ENCODE measurements around the gene ANXA4.

The ANXA4 gene

DNA sequence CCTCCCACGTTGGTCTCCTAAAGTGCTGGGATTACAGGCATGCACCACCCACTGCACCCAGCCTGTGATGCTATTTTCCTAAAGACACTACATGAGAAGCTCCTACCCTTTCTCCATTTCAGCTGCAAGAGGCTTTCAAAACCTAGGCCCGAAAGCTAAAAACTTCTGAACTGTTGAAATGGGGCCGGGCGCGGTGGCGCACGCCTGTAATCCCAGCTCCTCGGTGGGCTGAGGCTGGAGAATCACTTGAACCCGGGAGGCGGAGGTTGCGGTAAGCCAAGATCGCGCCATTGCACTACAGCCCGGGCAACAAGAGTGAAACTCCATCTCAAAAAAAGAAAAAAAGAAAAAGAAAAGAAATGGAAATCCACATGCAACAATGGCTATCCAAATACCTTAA is 18.1 kb upstream of the ANXA4 start:
- no peak for TF ChIP-seq LEF1 (IDR thresholded peaks at IDR 0.05; ENCODE audit: borderline replicate concordance)
- TF ChIP-seq BHLHE40 (IDR thresholded peaks at IDR 0.05; ENCODE audit: borderline replicate concordance) = no peak
- TF ChIP-seq CTBP1 (IDR thresholded peaks at IDR 0.05; ENCODE audit: borderline replicate concordance) = no peak
- TF ChIP-seq HDGF (IDR thresholded peaks at IDR 0.05; ENCODE audit: borderline replicate concordance) = no peak
- no peak for TF ChIP-seq SP1 (IDR thresholded peaks at IDR 0.05)
- no peak for TF ChIP-seq ELF4 (IDR thresholded peaks at IDR 0.05)
- no peak for TF ChIP-seq FOXA1 (IDR thresholded peaks at IDR 0.05)
- POLR2A ChIA-PET = interaction anchor here (1.1 to 1.8 kb wide), 2 partner anchors 171 to 190 kb away, joined by 3 to 7 read pairs; partner anchors contain the start of genes MXD1 and SNRNP27
- no peak for DNase-seq (ENCODE audit: extremely low spot score)
- CTCF ChIA-PET = interaction anchor here (0.6 to 3.3 kb wide), 6 partner anchors 9 to 163 kb away, joined by 3 to 102 read pairs (median 9); no protein-coding TSS in a partner anchor

DNA sequence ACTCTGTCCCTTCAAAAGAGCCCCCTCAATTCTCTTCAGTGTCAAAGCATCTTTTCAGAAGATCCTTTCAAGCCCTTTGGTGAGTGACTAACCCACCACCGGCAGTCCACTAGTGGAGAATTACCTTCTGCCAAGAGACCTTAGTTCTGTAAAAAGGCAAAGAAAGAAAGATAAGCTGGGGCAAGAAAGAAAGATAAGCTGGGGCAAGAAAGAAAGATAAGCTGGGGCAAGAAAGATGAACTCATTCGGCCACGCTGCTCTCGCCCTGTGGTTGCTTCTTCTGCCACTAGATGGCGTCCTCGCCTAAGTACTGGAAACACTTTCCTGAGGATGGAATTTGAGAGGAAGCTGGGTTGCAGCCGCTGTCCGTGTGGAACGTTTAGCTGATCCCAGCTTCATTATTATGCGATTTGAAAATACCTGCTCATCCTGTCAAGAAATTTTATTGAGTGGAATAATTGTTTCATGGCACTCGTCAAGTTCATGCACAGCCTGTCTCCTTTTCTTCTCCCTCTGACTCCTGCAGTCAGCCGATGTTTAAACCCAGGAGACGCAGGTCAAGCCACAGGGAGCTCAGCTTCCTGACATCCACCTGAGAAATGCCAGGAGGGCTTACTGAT is 17.3 kb upstream of the ANXA4 start:
- peak; percentile 75 for DNase-seq (ENCODE audit: extremely low spot score)
- no peak for TF ChIP-seq NFRKB (IDR thresholded peaks at IDR 0.05)
- no peak for TF ChIP-seq SP1 (IDR thresholded peaks at IDR 0.05)
- no peak for TF ChIP-seq HDGF (IDR thresholded peaks at IDR 0.05; ENCODE audit: borderline replicate concordance)
- no peak for TF ChIP-seq TARDBP (IDR thresholded peaks at IDR 0.05)
- no peak for TF ChIP-seq SUZ12 (IDR thresholded peaks at IDR 0.05)
- TF ChIP-seq ELF4 (IDR thresholded peaks at IDR 0.05) = no peak
- TF ChIP-seq, protein P1, sequence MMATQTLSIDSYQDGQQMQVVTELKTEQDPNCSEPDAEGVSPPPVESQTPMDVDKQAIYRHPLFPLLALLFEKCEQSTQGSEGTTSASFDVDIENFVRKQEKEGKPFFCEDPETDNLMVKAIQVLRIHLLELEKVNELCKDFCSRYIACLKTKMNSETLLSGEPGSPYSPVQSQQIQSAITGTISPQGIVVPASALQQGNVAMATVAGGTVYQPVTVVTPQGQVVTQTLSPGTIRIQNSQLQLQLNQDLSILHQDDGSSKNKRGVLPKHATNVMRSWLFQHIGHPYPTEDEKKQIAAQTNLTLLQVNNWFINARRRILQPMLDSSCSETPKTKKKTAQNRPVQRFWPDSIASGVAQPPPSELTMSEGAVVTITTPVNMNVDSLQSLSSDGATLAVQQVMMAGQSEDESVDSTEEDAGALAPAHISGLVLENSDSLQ (IDR thresholded peaks at IDR 0.05) = no peak
- TF ChIP-seq LEF1 (IDR thresholded peaks at IDR 0.05; ENCODE audit: borderline replicate concordance) = no peak
- no peak for TF ChIP-seq FOXM1 (IDR thresholded peaks at IDR 0.05; ENCODE audit: borderline replicate concordance)
- no peak for TF ChIP-seq FOXA1 (IDR thresholded peaks at IDR 0.05)
- TF ChIP-seq CTBP1 (IDR thresholded peaks at IDR 0.05; ENCODE audit: borderline replicate concordance) = no peak
- TF ChIP-seq FOXK2 (IDR thresholded peaks at IDR 0.05) = no peak
- TF ChIP-seq ZNF384 (IDR thresholded peaks at IDR 0.05) = no peak
- TF ChIP-seq BHLHE40 (IDR thresholded peaks at IDR 0.05; ENCODE audit: borderline replicate concordance) = no peak
- TF ChIP-seq ARNT (IDR thresholded peaks at IDR 0.05) = no peak
- no peak for TF ChIP-seq L3MBTL2 (conservative IDR thresholded peaks at IDR 0.05)
- ChIA-PET POLR2A (interaction anchor here (0.8 to 1.8 kb wide), 4 partner anchors 9 to 190 kb away, joined by 4 to 7 read pairs (median 4); partner anchors contain the start of genes ANXA4, MXD1 and SNRNP27), CTCF (interaction anchor here (0.6 to 3.3 kb wide), 36 partner anchors 9 to 432 kb away, joined by 3 to 102 read pairs (median 4); partner anchors contain the start of genes ANXA4 and MXD1)

DNA sequence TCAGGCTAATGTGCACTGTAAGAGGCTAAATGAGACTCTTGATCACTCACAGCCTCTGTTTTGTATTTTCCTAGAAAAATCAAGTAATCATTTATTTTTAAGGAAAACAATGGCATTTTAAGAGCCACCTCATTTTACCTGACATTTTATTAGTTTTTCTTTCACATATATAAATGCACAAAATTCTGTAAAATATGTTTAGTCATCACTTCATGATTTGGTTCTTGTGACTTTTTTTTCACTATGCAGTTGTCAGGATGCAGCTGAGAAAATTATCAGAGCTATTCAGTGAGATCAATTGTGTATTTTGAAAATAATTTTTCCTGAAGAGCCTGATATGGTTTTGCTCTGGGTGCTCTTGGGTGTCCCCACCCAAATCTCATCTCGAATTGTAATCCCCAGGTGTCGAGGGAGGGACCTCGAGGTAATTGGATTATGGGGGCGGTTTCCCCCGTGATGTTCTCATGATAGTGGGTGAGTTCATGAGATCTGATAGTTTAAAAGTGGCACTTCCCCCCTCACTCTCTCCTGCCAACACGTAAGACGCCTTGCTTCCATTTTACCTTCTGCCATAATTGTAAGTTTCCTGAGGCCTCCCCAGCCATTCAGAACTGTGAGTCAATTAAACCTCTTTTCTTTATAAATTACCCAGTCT is 16.1 kb upstream of the ANXA4 start:
- DNase-seq (ENCODE audit: extremely low spot score) = no peak
- CTCF ChIA-PET = interaction anchor here (0.7 to 3.3 kb wide), 7 partner anchors 16 to 316 kb away, joined by 3 to 102 read pairs (median 11); partner anchors contain the start of genes ANXA4 and MXD1
- TF ChIP-seq ZNF384 (IDR thresholded peaks at IDR 0.05) (no peak), SUZ12 (IDR thresholded peaks at IDR 0.05) (no peak), BHLHE40 (IDR thresholded peaks at IDR 0.05; ENCODE audit: borderline replicate concordance) (no peak), TARDBP (IDR thresholded peaks at IDR 0.05) (no peak)
- POLR2A ChIA-PET = interaction anchor here (0.8 kb wide), 1 partner anchor 8 kb away, joined by 4 read pairs; no protein-coding TSS in a partner anchor

DNA sequence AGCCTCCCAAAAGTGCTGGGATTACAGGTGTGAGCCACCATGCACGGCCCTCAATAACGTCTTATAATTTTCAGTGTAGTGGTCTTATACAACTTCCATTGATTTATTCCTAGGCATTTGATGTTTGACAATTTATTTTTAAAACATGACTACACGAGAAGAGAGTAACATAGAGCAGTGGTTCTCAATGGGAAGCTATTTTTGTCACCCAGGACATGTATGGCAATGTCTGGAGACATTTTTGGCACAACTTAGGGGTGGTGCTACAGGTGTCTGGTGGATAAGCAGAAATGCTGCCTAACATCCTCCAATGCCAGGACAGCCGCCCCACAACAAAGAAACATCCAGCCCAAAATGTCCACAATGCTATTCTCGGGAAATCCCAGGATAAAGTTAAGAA is 12.7 kb upstream of the ANXA4 start:
- ChIA-PET POLR2A (no interaction called here), CTCF (no interaction called here)
- TF ChIP-seq FOXM1 (IDR thresholded peaks at IDR 0.05; ENCODE audit: borderline replicate concordance) (no peak), ZNF384 (IDR thresholded peaks at IDR 0.05) (no peak), HDGF (IDR thresholded peaks at IDR 0.05; ENCODE audit: borderline replicate concordance) (no peak), SP1 (IDR thresholded peaks at IDR 0.05) (no peak), FOXA1 (IDR thresholded peaks at IDR 0.05) (no peak), TARDBP (IDR thresholded peaks at IDR 0.05) (no peak), BHLHE40 (IDR thresholded peaks at IDR 0.05; ENCODE audit: borderline replicate concordance) (no peak), SUZ12 (IDR thresholded peaks at IDR 0.05) (no peak), LEF1 (IDR thresholded peaks at IDR 0.05; ENCODE audit: borderline replicate concordance) (no peak), CTBP1 (IDR thresholded peaks at IDR 0.05; ENCODE audit: borderline replicate concordance) (no peak), NFRKB (IDR thresholded peaks at IDR 0.05) (no peak), L3MBTL2 (conservative IDR thresholded peaks at IDR 0.05) (no peak)
- DNase-seq (ENCODE audit: extremely low spot score) = no peak

DNA sequence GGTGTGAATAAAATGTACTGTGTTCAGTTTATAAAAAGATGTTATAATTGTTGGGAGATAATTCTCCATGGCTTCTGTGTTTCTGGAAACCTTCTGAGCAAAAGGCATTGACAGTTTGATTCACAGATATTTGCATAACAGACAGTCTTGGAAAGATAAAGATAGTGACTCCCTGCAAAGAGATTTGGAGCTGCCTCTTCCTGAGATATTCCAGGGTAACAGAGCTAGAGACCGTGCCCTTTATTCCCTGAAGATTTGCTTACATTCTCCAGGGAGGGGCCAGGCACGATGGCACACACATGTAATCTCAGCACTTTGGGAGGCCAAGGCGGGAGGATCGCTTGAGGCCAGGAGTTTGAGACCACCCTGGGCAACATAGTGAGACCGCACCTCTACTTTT is 12.2 kb upstream of the ANXA4 start:
- no peak for DNase-seq (ENCODE audit: extremely low spot score)
- TF ChIP-seq NFRKB (IDR thresholded peaks at IDR 0.05) = no peak
- no peak for TF ChIP-seq LEF1 (IDR thresholded peaks at IDR 0.05; ENCODE audit: borderline replicate concordance)
- no peak for TF ChIP-seq FOXM1 (IDR thresholded peaks at IDR 0.05; ENCODE audit: borderline replicate concordance)
- no peak for TF ChIP-seq CTBP1 (IDR thresholded peaks at IDR 0.05; ENCODE audit: borderline replicate concordance)
- TF ChIP-seq ZNF384 (IDR thresholded peaks at IDR 0.05) = no peak
- no peak for TF ChIP-seq FOXA1 (IDR thresholded peaks at IDR 0.05)
- TF ChIP-seq, protein P1 (IDR thresholded peaks at IDR 0.05) = no peak
- TF ChIP-seq HDGF (IDR thresholded peaks at IDR 0.05; ENCODE audit: borderline replicate concordance) = no peak
- TF ChIP-seq BHLHE40 (IDR thresholded peaks at IDR 0.05; ENCODE audit: borderline replicate concordance) = no peak
- TF ChIP-seq FOXK2 (IDR thresholded peaks at IDR 0.05) = no peak
- no peak for TF ChIP-seq ARNT (IDR thresholded peaks at IDR 0.05)
- TF ChIP-seq L3MBTL2 (conservative IDR thresholded peaks at IDR 0.05) = no peak
- TF ChIP-seq TARDBP (IDR thresholded peaks at IDR 0.05) = no peak
- TF ChIP-seq SP1 (IDR thresholded peaks at IDR 0.05) = no peak
- no peak for TF ChIP-seq SUZ12 (IDR thresholded peaks at IDR 0.05)
- no peak for TF ChIP-seq ELF4 (IDR thresholded peaks at IDR 0.05)
- CTCF ChIA-PET = no interaction called here
- POLR2A ChIA-PET = no interaction called here

Data from HEK293T (cell line).